ENCODE results near the gene CALB2. TPM values are rescaled to one million over a fixed set of nuclear protein-coding genes. Genes with fewer than 3 reads are reported as not detected.

CALB2 gene
- total RNA-seq, 2 experiments from 2014 or later = not detected

- Histone ChIP-seq H3K79me2 (ENCODE audit: insufficient read depth, low read depth, low read length) (no peaks in the 10 kb centered on the region), H3K4me1 (ENCODE audit: insufficient read depth, low read length, poor library complexity, severe bottlenecking) (no peaks in the 10 kb centered on the region), H3K27ac (ENCODE audit: low read depth, low read length, poor library complexity, severe bottlenecking) (no peak overlapping the region), H4K20me1 (ENCODE audit: insufficient read depth, low read length) (no peaks in the 10 kb centered on the region), H2AFZ (ENCODE audit: low read length) (no peak overlapping the region), H3K4me3 (ENCODE audit: low read depth, low read length, poor library complexity, severe bottlenecking) (no peak overlapping the region), H3K9me2 (ENCODE audit: insufficient read depth, low read length) (no peaks in the 10 kb centered on the region), H3K4me2 (ENCODE audit: low read length) (no peak overlapping the region), H3K9me3 (ENCODE audit: low read length) (no peaks in the 10 kb centered on the region), H3K36me3 (ENCODE audit: insufficient read depth, low read length) (no peaks in the 10 kb centered on the region)
- intact Hi-C loops (cut with micrococcal nuclease; ENCODE audit: unreplicated experiment) = no loop called here
- no peak for DNase-seq (ENCODE audit: low spot score)
- TF ChIP-seq CTCF (conservative IDR thresholded peaks at IDR 0.05; ENCODE audit: low read length) (no peak), EZH2phosphoT487 (IDR thresholded peaks at IDR 0.05; ENCODE audit: borderline replicate concordance, low read depth, low read length) (no peak)
- POLR2A ChIA-PET = no interaction called here
- CTCF ChIA-PET (ENCODE audit: unreplicated experiment) = no interaction called here
- no TSS peak for BruUV-seq (replicated peaks)
These were observed 7.5 kb upstream of the CALB2 start for GRCh38 chr16:71350821-71351557.

GRCh38 chr16:71351558-71351901 lies 7.0 kb upstream of the CALB2 start:
- Histone ChIP-seq H3K4me3 (ENCODE audit: low read depth, low read length, poor library complexity, severe bottlenecking) (no peak overlapping the region), H4K20me1 (ENCODE audit: insufficient read depth, low read length) (no peaks in the 10 kb centered on the region), H3K9me3 (ENCODE audit: low read length) (no peaks in the 10 kb centered on the region), H3K36me3 (ENCODE audit: insufficient read depth, low read length) (no peaks in the 10 kb centered on the region), H3K9me2 (ENCODE audit: insufficient read depth, low read length) (no peaks in the 10 kb centered on the region), H3K79me2 (ENCODE audit: insufficient read depth, low read depth, low read length) (no peaks in the 10 kb centered on the region), H2AFZ (ENCODE audit: low read length) (no peak overlapping the region), H3K4me2 (ENCODE audit: low read length) (no peak overlapping the region), H3K27ac (ENCODE audit: low read depth, low read length, poor library complexity, severe bottlenecking) (no peak overlapping the region), H3K4me1 (ENCODE audit: insufficient read depth, low read length, poor library complexity, severe bottlenecking) (no peaks in the 10 kb centered on the region)
- POLR2A ChIA-PET = no interaction called here
- intact Hi-C loops (cut with micrococcal nuclease; ENCODE audit: unreplicated experiment) = no loop called here
- no peak for DNase-seq (ENCODE audit: low spot score)
- CTCF ChIA-PET (ENCODE audit: unreplicated experiment) = no interaction called here
- TF ChIP-seq EZH2phosphoT487 (IDR thresholded peaks at IDR 0.05; ENCODE audit: borderline replicate concordance, low read depth, low read length) (no peak), CTCF (conservative IDR thresholded peaks at IDR 0.05; ENCODE audit: low read length) (no peak)
- no TSS peak for BruUV-seq (replicated peaks)

- POLR2A ChIA-PET = interaction anchor here (0.6 kb wide), 1 partner anchor 55 kb away, joined by 4 read pairs; no protein-coding TSS in a partner anchor
- CTCF ChIA-PET (ENCODE audit: unreplicated experiment) = no interaction called here
- intact Hi-C loops (cut with micrococcal nuclease; ENCODE audit: unreplicated experiment) = no loop called here
- Histone ChIP-seq H3K36me3 (ENCODE audit: insufficient read depth, low read length) (no peaks in the 10 kb centered on the region), H3K79me2 (ENCODE audit: insufficient read depth, low read depth, low read length) (no peaks in the 10 kb centered on the region), H3K9me3 (ENCODE audit: low read length) (no peaks in the 10 kb centered on the region), H3K4me3 (ENCODE audit: low read depth, low read length, poor library complexity, severe bottlenecking) (no peak overlapping the region), H2AFZ (ENCODE audit: low read length) (no peak overlapping the region), H4K20me1 (ENCODE audit: insufficient read depth, low read length) (no peaks in the 10 kb centered on the region), H3K4me1 (ENCODE audit: insufficient read depth, low read length, poor library complexity, severe bottlenecking) (no peaks in the 10 kb centered on the region), H3K9me2 (ENCODE audit: insufficient read depth, low read length) (no peaks in the 10 kb centered on the region), H3K27ac (ENCODE audit: low read depth, low read length, poor library complexity, severe bottlenecking) (no peak overlapping the region), H3K4me2 (ENCODE audit: low read length) (no peak overlapping the region)
- DNase-seq (ENCODE audit: low spot score) = no peak
- TF ChIP-seq EZH2phosphoT487 (IDR thresholded peaks at IDR 0.05; ENCODE audit: borderline replicate concordance, low read depth, low read length) (no peak), CTCF (conservative IDR thresholded peaks at IDR 0.05; ENCODE audit: low read length) (no peak)
- no TSS peak for BruUV-seq (replicated peaks)
These were observed 6.1 kb upstream of the CALB2 start for GRCh38 chr16:71352466-71352865.
